GM21786 (cell line): Measurements from ENCODE around the gene CORO2A.
A peak's percentile ranks its signal among the peaks of the same experiment; 100 is the strongest.

Experiments used
- ATAC-seq: cut with Tn5 transposase; IDR thresholded peaks from one replicate; pipeline ENCODE4 v1.9.1; 2021; ENCODE audit not compliant: unreplicated experiment

CORO2A gene, protein sequence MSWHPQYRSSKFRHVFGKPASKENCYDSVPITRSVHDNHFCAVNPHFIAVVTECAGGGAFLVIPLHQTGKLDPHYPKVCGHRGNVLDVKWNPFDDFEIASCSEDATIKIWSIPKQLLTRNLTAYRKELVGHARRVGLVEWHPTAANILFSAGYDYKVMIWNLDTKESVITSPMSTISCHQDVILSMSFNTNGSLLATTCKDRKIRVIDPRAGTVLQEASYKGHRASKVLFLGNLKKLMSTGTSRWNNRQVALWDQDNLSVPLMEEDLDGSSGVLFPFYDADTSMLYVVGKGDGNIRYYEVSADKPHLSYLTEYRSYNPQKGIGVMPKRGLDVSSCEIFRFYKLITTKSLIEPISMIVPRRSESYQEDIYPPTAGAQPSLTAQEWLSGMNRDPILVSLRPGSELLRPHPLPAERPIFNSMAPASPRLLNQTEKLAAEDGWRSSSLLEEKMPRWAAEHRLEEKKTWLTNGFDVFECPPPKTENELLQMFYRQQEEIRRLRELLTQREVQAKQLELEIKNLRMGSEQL

DNA sequence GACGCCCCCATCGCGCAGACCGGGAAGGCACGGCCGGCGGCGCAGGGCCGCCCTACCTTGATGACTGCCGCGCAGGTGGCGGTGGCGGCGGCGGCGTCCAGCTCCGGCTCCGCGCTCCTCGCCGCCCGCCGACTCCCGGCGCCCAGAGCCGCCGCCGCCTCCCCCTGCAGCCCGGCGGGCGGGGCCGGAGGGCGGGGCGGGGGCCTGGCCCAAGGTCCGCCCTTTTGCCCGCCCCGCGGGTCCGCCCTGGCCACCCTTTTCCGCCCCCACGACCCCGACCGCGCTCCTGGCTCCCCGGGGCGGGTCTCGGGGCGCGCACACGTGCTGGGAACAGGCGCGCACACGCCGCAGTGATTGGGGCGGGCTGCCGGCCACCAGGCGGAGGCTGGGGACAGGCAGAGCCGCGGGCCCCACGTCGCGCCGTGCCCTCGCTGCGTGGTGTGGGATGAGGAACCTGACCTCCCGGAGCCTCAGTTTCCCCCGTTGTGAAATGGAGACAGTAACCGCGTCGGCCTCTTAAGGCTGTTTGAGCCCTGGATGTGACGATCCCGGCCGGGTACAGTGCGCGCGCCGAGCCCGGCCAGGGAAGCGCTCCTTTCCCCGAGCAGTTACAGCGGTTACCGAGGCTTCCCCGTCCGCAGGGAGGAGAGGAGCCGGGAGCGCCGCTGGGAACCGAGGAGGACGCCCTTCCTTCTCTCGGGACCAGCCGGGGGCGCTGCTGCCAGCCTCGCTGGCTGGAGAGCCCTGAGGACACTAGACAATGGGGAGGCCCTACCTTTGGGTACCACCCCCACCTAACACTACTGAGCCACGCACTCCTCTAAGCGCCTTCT lies at the start of gene CORO2A:
TSS of gene CORO2A (minus strand) at position 135 of the 833 bp plus-strand sequence. CDS start 34,977 bp downstream, outside the sequence.
- ATAC-seq = peak; percentile 75

DNA sequence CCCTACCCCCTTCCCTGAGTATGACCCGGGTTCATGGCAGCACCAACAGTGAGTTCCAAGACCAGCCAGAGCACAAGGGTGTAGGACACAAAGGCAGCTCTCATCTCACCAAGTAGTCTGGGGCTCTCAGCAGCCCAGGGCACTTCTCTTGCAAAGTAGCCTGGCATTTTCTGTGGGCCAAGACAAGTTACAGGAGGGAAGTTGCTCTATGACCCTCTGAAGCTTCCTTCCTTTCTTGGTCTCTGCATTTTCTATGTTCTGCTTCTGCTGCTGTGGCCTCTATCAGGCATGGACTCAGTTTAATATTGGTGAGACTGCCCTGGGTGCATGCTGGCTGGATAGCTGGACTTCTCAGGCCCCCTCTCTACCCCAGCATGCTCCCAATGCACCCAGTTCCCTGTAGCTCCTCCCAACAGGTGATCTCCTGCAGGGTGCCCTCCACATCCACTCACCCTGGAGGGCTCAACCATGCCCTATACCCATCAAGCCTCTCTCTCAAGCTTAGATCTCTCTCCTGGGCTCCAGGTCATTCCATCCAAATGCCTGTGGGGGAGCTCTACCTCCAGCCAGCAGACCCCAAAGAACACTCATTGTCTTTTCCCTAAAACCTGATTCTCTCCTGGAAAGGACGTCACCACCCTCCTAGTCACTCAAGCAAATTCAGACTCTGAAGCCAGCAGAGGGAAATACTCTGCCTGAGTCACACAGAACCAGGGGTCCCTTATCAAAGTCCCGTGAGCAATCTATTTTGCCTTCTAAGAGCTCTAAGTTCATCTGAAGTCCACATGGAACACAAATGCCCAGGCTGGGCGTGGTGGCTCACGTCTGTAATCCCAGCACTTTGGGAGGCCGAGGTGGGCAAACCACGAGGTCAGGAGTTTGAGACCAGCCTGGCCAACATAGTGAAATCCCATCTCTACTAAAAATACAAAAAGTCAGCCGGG lies 49.2 kb upstream of the CORO2A start:
- ATAC-seq = no peak

DNA sequence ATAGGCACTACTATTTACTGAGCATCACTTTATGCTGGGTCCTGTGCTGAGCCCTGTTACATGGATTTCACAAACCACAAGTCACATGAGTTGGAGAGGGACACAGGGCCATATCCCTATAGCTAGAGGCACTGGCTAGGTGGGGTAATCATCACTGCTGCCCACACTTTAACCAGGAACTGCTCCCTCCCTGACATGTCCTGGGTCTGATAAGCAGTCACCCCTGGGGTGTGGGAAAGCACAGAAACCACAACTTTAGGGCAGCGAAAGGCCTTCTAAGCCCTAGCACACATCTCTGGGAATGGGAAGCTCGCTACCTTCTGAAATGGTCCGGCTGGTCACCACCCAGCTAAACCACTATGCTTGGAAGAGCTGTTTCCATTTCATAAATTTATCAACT lies 48.0 kb upstream of the CORO2A start:
- no peak for ATAC-seq

DNA sequence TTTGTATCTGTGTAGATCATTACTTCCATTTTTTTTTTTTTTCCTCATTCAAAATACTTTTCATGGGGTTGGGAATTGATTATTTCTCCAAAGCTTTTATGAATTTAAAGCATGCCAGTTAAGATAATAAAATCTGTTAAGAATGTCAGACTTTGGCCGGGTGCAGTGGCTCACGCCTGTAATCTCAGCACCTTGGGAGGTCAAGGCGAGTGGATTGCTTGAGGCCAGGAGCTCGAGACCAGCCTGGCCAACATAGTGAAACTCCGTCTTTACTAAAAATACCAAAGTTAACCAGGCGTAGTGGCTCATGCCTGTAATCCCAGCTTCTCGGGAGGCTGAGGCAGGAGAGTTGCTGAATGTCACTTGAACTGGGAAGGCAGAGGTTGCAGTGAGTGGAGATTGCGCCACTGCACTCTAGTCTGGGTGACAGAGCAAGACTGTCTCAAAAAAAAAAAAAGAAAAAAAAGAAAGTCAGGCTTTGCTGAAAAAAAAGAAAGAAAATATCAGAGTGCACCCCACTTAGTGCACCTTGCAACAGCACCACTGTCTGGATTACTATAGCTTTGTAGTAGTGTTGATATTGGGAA lies 44.6 kb upstream of the CORO2A start:
- no peak for ATAC-seq

DNA sequence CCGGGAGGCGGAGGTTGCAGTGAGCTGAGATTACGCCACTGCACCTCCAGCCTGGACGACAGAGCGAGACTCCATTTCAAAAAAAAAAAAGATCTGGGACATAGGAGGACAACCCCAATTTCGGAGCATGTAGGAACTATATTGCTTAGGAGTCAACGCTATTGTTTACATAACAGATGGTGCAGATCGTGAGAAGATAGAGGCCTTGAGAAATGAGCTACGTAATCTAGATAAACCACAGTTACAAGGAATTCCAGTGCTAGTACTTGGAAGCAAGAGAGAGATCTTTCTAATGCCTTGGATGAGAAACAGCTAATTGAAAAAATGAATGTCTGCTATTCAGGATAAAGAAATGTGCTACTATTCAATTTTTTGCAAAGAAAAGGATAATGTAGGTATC lies 42.7 kb upstream of the CORO2A start:
- ATAC-seq = no peak

DNA sequence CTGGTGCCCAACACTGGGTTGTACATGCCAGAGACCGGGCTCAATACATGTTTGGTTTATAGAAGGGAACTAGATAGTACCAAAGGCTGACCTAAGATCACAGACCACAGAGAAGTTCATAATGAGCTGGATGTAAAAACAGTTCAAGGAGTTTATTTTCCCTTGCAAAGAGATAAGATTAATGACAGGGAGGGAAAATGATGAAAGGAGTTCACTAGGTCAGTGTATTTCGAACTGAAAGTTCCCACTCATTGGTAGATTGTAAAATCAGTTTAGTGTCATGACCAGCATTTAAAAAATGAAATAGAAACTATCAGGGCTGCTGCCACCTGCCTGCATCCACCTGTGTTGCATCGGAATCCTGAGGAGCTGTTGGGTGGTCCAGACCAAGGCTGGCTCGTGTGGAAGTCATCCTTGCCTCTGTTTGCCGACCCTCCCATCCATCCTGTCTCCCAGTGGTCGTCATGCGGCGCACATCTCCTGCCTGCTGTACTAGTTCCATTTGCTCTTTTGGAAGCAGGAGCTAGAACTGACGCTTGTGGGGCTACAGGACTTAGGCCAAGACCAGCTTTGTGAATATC lies 41.9 kb upstream of the CORO2A start:
- no peak for ATAC-seq

DNA sequence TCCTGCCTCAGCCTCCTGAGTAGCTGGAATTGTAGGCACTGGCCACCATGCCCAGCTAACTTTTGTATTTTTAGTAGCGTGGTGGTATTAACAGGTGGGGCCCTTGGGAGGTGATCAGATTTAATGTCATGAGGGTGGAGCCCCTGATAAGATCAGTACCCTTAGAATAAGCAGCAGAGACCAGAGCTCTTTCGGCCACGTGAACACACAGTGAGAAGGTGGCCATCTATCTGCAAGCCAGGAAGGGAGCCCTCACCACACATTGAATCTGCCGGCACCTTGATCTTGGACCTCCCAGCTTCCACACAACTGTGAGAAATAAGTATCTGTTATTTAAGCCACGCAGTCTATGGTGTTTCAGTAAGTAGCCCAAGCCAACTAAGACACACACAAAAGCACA lies 40.5 kb upstream of the CORO2A start:
- no peak for ATAC-seq

DNA sequence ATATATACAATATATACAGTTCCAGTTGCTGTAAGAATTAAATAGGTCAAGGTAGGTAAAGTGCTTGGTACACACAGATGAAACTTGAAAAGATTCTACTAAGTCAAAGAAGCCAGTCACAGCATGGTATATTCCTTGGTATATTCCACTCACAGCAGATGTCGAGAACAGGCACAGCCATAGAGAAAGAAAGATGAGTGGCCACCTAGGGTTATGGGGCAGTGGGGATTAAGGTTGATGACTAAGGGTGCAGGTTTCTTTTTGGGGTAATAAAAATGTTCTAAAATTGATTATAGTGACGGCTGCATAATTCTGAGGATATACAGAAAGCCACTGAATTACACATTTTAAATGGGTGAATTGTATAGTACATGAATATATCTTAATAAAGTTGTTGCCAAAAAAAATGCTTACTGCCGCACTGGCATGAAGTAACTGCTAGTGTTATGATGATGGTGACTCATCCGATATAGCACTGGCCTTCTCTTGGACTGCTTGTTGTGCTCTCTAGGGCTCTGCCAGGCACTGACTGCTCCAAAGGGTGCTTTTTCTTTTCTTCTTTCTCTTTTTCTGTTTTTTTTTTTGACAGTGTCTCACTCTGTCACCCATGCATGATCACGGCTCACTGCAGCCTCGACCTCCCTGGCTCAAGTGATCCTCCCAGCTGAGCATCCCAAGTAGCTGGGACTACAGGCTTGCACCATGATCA lies 39.5 kb upstream of the CORO2A start:
- no peak for ATAC-seq

DNA sequence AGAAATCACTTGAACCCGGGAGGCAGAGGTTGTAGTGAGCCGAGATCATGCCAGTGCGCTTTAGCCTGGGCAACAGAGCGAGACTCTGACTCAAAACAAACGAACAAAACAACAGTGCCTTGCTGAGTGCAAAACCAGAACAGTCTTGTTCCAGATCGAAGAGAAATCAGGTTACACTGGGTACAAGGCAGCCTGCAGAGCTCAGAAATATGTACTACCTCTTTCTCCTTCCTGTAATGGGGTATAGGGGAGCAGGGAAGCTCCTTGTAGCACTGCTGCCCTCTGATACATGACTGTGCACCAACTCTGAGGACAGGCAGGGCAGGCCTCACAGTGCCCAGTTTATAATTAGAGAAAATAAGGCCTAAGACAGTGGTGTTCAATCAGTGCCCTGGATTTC lies 38.4 kb upstream of the CORO2A start:
- no peak for ATAC-seq

DNA sequence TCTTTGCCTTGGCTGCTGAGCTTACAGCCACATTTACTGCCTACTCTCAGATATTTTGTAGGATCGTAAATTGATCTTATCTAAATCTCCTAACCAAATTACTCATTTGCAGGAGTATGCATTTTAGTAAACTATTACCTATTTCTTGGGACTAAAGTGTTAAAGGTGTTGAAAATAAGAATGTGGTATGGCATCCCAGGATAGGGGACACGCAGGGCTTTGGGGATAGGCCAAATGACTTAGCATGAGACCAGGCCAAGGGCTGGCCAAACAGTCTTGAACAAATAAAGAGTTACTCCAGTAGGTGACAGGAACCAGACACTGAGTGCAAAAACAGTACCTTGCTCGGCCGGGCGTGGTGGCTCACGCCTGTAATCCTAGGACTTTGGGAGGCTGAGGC lies 37.9 kb upstream of the CORO2A start:
- no peak for ATAC-seq

DNA sequence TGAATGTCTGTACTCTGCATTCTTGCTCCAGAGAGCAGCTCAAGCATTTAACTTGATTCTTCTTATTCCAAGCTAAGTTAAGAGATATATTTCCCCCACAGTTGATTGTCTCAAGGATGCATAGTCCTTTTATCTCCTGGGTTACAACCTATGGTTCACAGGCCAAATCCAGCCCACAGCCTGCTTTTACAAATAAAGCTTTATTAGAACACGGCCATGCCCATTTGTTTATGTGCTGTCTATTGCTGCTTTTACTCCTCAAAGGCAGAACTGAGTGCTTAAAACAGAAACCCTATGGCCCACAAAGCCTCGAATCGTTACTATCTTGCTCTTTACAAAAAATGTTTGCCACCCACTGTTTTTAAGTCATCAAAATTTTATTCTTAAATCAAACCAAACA lies 37.2 kb upstream of the CORO2A start:
- no peak for ATAC-seq

DNA sequence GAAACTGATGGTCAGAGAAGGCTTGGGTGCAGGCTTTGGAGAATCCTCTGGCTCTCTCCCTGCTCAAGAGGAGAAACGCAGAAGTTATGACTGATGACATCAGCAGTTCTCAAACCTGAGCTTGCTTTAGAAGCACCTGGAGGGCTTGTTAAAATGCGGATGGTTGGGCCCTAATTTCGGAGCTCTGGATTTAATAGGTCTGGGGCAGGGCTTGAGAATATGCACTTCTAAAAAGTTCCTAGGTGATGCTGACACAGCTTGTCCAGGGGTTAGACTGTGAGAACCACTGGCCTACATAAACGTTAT lies 36.6 kb upstream of the CORO2A start:
- ATAC-seq = no peak

DNA sequence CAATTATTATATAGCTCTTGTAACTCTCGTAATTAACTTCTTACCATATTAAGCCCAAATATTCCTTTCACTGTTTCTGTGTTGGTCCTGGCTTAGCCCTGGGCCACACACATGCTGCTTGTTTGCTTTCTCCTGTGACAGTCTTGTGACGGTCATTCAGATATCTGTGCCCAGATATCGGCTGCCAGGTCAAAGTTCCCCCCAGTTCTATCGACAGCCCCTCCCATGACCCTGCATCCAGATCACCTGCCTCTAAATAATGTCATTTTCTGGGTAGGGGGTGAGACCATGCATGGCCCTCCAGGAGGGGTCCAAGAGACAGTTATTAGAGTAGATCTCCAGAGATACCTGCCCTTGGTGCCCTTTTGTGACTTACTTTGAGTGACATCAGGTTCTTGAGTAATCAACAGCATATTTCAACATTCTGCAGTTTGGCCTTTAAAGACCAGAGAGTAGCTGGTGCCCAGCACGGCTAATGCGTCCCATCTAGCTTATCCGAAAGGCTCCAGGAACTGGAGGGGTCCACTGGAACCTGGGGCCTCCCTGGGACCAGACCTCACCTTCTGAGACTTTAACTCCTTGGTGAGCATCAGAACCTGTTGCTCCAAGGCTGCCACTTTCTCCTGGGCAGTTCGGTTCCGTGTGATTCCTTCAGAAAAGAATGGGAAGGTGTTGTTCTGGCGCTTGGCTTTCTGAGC lies 36.1 kb upstream of the CORO2A start:
- no peak for ATAC-seq

DNA sequence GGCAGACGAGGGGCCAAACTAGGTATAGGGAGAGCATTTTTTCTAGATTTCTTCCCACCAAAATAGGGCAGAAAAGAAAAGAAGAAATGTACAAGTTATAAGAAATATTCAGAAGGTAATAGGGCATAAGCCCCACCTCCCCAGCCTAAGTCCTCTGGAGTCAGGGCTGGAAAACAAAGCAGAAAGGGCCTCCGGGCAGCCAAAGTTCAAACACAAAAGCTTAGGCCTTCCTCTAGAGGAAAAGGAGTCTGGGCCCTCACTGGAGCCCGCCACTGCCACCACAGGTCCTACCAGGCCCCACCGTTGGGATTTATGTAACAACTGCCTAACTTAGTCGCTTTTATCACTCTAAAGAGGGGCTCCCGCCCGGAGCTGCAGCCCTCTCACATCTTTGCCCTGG lies 35.4 kb upstream of the CORO2A start:
- ATAC-seq = no peak

DNA sequence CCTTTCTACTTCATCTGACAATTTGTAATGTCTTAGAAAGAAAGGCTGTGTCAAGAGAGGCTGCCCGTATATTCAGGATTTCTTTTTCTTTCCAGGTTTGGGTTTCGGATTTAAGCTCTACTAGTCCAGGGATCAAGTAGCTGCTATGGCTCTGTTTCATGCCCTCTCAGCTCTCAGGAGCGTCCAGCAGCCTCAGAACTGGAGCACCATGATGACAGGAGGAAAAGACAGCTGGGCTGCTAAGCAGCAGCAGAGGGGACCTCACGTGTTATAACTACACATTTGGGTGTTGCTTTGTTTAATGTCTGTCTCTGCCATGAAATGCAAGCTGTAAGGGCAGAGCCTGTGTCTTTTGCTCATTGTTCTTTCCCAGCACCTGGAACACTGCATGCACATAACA lies 34.5 kb upstream of the CORO2A start:
- no peak for ATAC-seq

DNA sequence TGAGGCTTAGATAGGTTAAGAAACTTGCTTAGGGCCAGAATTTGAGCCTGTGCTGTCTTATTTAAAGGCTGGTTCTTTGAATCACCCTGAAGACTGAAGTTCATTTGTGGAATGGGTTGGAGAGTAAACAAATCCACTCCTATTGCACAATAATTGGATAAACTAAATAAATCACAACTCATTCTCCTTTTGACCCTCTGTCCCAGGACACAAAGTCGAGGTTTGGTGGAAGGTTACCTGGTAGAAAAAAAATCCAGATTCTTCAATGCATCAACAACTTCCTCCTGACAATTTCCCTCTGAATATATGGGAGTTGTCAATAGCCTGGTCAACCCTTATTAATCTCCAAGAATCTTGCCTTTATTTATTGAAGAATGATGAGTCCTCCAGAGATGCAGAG lies 34.1 kb upstream of the CORO2A start:
- ATAC-seq = no peak

DNA sequence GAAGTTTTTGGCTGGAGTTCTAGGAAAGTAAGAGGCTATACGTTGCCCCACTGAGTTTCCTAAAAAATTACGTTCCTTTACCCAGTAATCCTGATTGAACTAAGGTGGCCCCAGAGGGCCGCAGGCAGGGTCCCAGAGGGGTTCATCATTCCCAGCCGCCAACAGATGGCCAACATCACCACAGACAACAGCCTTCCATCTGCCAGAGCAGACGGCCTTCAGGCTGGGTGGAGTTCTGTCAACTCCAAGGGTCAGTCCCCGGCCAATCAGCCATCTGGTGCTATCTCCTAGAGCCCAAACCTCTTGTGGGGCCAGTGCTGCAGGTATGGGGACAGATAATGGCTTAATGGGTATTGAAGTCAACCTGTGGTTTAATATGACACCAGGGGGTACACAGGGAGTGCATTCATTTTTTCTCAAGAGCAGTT lies 32.6 kb upstream of the CORO2A start:
- ATAC-seq = no peak

DNA sequence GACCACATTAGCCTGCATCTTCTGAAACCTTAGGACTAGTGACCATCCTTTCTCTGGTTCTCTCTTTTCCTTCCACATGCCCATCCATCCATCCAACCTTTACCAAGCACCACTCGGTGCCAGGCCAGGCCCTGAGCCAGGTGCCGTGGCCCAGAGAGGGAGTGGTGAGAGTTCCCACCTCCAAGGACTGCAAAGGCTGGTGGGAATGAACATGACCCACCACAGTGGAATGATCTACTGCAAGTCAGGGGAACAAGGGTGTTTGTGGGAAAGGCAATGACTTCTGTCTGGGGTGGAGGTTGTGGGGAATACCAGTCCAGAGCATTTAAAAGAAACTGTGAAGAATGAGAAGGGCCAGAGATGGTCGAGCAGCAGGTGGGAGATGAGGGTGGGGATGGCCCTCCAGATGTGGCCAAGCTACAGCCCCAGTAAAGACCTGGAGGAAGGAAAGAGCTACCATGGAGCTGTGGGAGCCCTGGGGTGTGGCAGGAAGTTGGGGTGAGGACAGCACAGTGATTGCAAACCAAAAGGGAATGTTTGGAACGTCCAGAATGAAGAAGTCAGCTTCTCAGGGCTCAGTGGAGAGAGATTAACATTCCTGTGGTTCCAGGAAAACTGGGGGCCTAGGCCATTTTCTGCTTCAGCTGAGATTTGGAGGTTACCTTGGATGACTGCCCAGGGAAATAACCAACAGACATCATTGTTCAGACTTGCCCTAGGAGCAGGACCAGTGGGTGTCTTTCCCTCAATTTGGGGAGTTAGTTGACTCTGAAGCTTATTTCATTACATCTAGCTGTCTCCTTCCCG lies 30.7 kb upstream of the CORO2A start:
- no peak for ATAC-seq
